HFF-Myc (cell line): ENCODE data around the gene FNDC1.

Experiments
- DNase-seq: peaks from one replicate; pipeline ENCODE4 v3.0.0-alpha.2; 2011; ENCODE audit warnings: low read depth; ENCODE audit errors: extremely low read depth
- H3K4me3 ChIP-seq: replicated peaks from 2 replicates; pipeline ENCODE4 v1.5.1; 2011; ENCODE audit warnings: low read depth, mild to moderate bottlenecking, control low read depth, low read length
- TF ChIP-seq, protein P1 (sequence below): IDR thresholded peaks from 2 replicates; pipeline ENCODE4 v1.5.1; 2012; ENCODE audit warnings: mild to moderate bottlenecking, low read depth, low read length, control low read depth; ENCODE audit errors: missing control alignments

FNDC1 gene

DNA sequence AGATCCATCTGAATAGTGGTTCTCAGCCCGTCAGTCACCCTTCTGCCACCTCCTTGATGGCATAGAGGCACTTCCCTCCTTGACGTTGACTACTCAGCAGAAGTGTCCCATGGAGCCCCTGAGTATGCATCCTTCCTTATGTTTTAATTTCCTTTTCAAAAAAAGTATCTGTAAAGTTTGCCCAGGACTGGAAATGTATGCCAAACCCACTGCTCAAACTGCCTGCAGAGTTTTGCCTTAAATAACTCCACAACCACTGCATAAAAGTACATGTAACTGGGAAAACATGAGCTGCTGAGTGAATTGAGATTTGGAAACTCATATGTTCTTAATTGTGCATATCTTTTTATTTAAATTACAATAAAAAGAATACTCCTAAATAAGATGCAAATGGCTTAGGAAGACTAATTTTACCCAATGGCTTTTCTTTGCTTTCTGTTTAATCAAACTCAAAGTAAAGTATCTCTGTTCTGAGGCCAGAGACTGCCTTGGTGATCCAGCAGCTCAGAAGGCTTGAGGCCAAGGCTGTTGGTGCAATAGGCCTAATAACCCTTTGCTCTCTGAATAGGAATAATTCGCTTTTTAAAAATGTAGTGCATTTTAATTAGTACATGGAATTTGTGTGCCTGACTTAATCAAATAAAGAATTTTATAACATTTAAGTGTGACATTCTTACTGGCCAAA, 90.4 kb downstream of the FNDC1 start:
- DNase-seq, result no peak
- TF ChIP-seq, protein P1, sequence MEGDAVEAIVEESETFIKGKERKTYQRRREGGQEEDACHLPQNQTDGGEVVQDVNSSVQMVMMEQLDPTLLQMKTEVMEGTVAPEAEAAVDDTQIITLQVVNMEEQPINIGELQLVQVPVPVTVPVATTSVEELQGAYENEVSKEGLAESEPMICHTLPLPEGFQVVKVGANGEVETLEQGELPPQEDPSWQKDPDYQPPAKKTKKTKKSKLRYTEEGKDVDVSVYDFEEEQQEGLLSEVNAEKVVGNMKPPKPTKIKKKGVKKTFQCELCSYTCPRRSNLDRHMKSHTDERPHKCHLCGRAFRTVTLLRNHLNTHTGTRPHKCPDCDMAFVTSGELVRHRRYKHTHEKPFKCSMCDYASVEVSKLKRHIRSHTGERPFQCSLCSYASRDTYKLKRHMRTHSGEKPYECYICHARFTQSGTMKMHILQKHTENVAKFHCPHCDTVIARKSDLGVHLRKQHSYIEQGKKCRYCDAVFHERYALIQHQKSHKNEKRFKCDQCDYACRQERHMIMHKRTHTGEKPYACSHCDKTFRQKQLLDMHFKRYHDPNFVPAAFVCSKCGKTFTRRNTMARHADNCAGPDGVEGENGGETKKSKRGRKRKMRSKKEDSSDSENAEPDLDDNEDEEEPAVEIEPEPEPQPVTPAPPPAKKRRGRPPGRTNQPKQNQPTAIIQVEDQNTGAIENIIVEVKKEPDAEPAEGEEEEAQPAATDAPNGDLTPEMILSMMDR, result no peak
- H3K4me3 ChIP-seq, result no peak overlapping the region

DNA sequence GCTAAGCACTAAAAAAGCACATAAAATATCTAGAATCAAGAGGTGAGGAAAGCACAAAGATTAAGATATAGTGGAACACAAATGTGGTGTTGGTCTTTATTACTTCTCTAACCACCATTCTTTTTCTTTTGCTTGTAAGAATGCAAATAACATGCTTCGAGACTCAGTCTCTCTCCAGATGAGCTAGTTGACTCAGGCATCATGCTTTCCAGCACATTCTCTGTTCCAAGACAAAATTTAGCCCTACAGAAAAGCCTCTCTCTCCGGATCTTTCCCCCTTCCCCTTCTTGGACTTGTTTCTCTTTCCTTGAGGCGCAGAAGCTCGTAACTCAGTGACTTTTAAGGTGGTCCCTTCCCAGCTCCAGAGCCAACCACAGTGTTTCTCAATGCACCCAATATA, 91.0 kb downstream of the FNDC1 start:
- no peak for DNase-seq
- TF ChIP-seq, protein P1, result no peak
- H3K4me3 ChIP-seq, result no peak overlapping the region

DNA sequence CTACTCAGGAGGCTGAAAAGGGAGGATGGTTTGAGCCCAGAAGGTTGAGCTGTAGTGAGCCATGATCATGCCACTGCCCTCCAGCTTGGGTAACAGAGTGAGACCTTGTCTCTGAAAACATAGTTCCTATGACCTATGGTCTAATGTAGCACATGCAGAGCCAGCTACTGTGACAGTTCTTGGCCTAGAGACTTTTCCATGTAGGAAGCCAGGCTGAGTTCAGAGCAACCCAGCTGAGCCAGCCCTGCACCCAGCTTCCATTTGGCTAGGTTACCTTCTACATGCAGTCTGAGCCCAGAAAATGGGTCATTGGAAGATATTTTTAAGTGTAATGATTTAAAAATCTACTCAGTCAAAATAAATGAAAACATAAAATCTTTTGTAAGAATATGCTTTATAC, 92.8 kb downstream of the FNDC1 start:
- TF ChIP-seq, protein P1, result no peak

DNA sequence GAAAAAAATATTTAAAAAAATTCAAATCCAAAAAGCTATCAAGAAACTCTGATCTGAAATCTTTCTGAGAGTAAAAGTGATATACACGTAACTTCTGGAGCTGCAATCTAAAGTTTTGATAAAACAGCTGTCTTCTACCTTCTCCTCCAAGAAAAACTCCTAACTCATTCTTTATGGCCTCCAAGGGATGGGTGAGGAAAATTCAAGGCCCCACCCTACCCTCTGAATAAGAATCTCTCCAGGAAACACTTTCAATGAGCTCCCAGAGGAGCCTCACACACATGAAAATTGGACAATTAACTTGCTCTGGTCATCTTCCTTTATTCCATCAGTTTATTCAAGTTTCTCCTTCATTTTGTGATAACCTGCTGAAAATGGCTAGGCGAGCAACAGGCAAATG, 93.4 kb downstream of the FNDC1 start:
- TF ChIP-seq, protein P1, result no peak
- DNase-seq, result no peak
- H3K4me3 ChIP-seq, result no peak overlapping the region

More for the DNA sequence above, 92.8 kb downstream of the FNDC1 start:
- no peak overlapping the region for H3K4me3 ChIP-seq
- no peak for DNase-seq

DNA sequence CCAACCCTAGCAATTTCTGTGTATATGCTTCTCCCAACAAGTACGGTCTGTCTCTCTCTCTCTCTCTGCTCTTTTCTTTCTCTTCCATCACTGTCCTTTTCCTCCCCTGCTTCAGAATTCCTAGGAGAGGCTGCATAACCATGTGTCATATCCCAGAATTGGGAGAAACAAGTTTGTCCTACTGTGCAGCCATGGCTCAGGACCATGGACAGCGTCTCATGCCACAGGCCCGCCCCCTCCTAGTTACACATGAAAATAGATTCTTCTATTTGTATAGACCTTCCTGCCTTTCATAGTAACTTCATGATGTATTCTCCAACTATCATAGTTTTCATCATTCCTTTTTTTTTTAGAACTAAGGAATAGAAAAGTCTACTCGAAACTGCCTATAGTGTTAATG, 98.0 kb downstream of the FNDC1 start:
- TF ChIP-seq, protein P1, result no peak
- no peak overlapping the region for H3K4me3 ChIP-seq
- no peak for DNase-seq

DNA sequence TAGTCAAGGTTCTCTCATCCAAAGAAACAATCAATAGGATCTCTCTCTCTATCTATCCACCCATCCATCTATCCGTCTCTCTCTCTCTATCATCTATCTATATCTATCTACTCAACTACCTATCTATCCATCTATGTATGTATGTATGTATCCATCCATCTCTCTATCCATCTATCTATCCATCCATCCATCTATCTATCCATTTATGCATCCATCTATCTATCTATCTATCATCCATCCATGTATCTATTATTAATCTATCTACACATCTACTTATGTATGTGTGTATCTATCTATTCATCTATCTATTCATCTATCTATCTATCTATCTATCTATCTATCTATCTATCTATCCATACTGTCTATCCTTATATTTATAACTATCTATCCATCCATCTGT, 99.3 kb downstream of the FNDC1 start:
- no peak for DNase-seq
- no peak overlapping the region for H3K4me3 ChIP-seq
- TF ChIP-seq, protein P1, result no peak

DNA sequence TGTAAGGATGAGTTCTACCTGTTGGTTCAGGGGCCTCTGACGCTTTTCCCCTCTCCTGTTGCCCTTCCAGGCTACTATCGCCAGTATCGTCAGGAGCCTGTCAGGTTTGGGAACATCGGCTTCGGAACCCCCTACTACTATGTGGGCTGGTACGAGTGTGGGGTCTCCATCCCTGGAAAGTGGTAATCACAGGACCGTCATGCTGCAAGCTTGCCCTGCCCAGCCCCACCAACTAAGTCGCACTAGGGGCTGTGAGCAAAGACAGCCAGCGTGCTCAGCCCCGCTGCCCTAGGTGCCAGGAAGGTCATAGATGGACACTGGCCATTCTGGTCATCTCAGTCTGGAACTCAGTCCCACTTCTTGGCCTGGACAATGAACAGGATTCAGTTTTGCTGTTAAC, 102.1 kb downstream of the FNDC1 start:
- TF ChIP-seq, protein P1, result no peak
- DNase-seq, result no peak
- H3K4me3 ChIP-seq, result no peak overlapping the region
